Activated CD8-positive, alpha-beta memory T cell treated with anti-CD3 and anti-CD28 coated beads, Interleukin-2, amount 50 U/mL, for 1 hour (primary cell): Measurements from ENCODE around the gene INPP5J.
"Not testable (repeated sequence)": the region's sequence is repeated elsewhere in the genome, so short reads cannot be mapped to it uniquely, and the experiment has no call there.

Source experiments
- DNase-seq: peaks from one replicate; pipeline ENCODE4 v3.0.0-alpha.2; 2020; ENCODE audit errors: extremely low read depth

The INPP5J gene

GRCh38 chr22:31150615-31151014, 27.8 kb downstream of the INPP5J start:
- DNase-seq, result no peak

- DNase-seq, result no peak
Measured at GRCh38 chr22:31151872-31152271, 29.1 kb downstream of the INPP5J start.

GRCh38 chr22:31153357-31153756, 30.6 kb downstream of the INPP5J start:
- DNase-seq, result no peak

GRCh38 chr22:31154975-31155374, 32.2 kb downstream of the INPP5J start:
- no peak for DNase-seq

- no peak for DNase-seq
Measured at GRCh38 chr22:31155422-31155821, 32.7 kb downstream of the INPP5J start.

- no peak for DNase-seq
Measured at GRCh38 chr22:31160328-31160978, 37.7 kb downstream of the INPP5J start.

DNA sequence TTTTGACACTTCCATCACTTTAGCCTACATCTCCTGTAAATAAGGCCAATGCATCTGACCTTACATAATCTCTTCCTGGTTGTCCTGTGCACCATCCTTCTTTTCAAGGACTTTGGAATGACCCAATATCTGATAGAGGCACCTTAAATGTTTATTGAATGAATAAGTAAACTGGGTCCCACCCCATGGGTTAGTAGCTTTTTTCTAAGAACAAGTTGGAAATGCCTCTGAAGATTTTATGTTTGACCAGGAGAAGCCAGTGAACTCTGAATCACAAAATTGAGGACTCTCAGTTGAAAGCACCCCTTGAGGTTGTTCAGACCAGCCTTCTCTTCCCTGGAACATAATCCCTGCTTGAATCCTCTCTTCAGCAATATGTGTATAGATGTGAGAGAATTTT, 38.6 kb downstream of the INPP5J start:
- DNase-seq, result no peak

DNA sequence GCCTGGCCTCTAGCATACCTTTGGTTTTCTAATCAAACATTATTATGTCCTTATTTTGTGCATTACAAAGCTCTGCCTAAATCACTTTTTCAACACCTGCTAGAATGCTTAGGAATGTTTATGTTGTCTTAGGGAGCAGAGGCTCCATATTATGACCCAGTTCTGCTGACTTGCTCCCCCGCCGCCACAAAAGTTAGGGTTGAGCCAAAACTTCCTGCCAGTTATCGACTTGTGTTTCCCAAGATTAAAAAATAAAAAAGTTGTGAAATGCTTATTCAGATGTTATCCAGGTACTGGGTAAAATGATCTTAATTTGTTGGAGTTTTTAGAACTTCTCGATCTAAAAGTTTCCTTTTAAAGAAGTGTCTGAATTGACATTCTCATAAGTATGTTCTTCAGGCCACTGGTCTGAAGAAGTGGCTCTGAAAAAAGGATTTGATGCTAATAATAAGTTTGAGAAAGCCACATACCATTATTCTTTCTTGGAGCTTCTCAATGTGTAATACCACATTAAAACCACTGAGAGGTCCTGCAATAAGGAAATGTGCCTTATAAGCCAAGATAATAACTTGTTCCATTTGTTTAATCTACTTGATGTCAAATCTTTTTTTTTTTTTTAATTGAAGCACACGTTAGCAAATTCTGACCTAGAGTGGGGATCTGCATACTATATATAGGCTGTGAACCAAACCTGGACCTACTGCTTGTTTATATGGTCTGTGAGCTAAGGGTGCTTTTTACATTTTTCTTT, 39.4 kb downstream of the INPP5J start:
- DNase-seq, result no peak

DNA sequence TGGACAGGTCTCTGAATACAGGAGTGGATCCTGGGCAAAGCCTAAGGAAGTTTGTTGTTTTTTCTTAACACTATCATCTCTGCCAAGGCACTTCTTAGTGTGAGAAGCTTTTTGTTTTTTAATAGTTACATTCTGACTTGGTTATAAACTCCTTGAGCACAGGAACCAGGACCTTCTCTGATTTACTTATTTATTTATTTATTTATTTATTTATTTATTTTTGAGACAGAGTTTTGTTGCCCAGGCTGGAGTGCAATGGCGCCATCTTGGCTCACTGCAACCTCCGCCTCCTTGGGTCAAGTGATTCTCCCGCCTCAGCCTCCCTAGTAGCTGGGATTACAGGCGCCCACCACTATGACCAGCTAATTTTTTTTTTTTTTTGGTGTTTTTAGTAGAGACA, 48.2 kb downstream of the INPP5J start:
- no peak for DNase-seq

- DNase-seq, result not testable (repeated sequence)
Measured at GRCh38 chr22:31171734-31172133, 49.0 kb downstream of the INPP5J start.

DNA sequence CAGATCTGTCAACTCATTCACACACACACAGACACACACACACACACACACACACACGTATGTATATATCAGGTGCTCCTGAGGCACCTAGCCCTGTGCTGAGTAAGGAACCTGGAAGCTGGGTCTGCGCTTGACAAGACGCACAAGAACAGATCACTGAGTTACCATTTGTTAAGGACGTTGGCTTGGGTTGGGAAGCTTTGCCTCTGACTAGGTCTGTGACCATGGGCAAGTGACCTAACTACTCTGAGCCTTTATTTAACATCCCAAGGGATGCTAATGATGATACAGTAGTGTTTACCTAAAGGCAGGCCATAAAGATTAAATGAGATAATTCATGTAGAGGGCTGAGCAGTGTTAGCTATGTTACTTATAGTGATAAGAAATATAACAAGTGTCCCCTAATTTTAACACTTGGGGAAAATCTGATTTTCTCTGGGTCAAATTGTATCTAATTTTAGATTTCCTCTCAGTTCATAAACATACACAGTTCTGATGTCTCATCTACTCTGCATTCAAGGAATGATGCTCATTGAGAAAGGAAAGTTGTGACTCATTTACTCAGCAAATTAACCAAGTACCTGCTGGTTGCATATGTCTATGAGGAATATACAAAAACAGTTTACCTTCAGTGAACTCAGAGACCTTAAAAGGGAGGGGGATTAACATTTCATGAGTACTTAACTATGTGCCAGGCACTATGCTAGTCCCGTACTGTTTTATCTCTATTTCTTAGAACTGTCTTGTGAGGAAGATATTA, 50.8 kb downstream of the INPP5J start:
- no peak for DNase-seq

DNA sequence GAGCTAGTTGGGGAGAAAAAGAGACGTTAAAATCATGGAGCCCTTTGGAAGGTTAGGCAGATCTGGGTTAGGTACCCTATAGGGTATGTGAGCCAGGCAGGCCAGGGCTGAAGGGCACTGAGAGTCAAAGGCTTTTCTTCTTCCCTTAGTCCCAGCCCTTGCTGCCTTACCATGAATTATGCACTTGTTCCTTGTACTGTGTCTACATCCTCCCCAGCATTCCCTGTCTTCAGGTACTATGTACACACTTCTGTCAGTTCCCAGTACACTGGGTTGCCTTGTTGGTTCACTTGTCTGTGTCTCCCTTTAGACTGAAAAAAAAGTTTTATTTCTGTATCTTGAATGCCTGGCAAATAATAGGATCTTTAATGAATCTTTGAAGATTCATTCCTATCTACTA, 54.2 kb downstream of the INPP5J start:
- DNase-seq, result no peak

GRCh38 chr22:31177420-31178162, 54.8 kb downstream of the INPP5J start:
- DNase-seq, result no peak

DNA sequence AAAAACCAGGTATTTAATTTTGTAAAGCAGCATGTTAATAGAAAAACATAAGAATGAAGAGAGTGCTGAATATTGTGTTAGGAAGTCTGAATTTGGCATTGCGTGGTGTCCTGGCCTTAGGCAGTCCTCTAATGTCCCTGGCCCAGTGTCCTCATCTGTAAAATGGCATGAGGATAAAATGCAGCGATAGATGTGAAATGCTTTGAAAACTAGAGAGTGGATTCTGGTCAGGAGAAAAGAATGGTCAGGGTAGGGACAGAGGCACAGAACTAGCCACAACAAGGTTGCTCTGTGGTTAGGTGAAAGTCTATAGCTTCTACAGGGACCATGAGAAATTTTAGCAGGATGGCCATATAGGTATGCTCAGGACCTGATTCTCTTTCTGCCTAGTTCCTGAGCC, 56.1 kb downstream of the INPP5J start:
- no peak for DNase-seq

DNA sequence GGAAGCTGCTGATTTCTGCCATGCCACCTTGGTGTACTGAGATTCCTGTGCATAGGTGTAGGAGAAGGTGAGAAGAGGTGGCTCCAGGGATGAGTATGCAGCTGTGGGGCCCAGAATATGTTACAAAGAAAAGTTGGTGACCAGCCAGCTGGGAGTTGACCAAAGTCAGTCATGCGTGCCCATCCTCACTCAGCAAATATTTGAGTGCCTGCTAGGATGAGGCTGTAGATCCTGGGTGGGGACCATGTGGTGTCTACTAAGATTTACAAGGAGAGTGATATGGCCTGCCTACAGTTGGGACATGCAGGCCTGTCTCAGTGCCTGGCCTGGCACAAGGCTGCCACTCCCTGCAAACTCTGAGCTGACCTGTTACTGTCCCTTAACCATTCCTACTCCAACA, 56.6 kb downstream of the INPP5J start:
- DNase-seq, result no peak

DNA sequence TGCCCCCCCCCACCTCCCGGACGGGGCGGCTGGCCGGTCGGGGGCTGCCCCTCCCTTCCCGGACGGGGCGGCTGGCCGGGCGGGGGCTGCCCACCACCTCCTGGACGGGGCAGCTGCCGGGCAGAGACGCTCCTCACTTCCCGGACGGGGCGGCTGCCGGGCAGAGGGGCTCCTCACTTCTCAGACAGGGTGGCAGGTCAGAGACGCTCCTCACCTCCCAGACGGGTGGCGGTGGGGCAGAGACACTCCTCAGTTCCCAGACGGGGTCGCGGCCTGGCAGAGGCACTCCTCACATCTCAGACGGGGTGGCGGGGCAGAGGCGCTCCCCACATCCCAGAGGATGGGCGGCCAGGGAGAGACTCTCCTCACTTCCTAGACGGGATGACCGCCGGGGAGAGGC, 61.2 kb downstream of the INPP5J start:
- no peak for DNase-seq
